Neural progenitor cell (in vitro differentiated cells): Measurements from ENCODE around the gene PCDHGA8. TPM values are rescaled to one million over a fixed set of nuclear protein-coding genes. Genes with fewer than 3 reads are reported as not detected.

ENCODE experiments used
- DNase-seq: peaks from one replicate; pipeline ENCODE4 v3.0.0-alpha.2; 2016; ENCODE audit warnings: low spot score
- H2AFZ ChIP-seq: fragments of 200-600 bp; sonication (generic); replicated peaks from 2 replicates; pipeline ENCODE4 v1.6.1; 2016; ENCODE audit warnings: antibody characterized with exemption
- H3F3A ChIP-seq: fragments of 200-600 bp; sonication (generic); 2 replicates; pipeline ENCODE4 v1.6.1; 2016; ENCODE audit warnings: antibody characterized with exemption, low read depth
- H3K27ac ChIP-seq: fragments of 200-600 bp; sonication (generic); 2 replicates; pipeline ENCODE4 v1.5.1; 2016; ENCODE audit warnings: mild to moderate bottlenecking
- H3K27me3 ChIP-seq: fragments of 200-600 bp; sonication (generic); 2 replicates; pipeline ENCODE4 v1.6.1; 2016; ENCODE audit warnings: mild to moderate bottlenecking, moderate library complexity
- H3K36me3 ChIP-seq: fragments of 200-600 bp; sonication (generic); 2 replicates; pipeline ENCODE4 v1.5.1; 2016
- H3K4me1 ChIP-seq: fragments of 200-600 bp; sonication (generic); 2 replicates; pipeline ENCODE4 v1.6.1; 2016; ENCODE audit warnings: mixed run types
- H3K4me2 ChIP-seq: fragments of 200-600 bp; sonication (generic); 2 replicates; pipeline ENCODE4 v1.6.1; 2016
- H3K4me3 ChIP-seq: fragments of 200-600 bp; sonication (generic); 2 replicates; pipeline ENCODE4 v1.5.1; 2016
- H3K79me2 ChIP-seq: fragments of 200-600 bp; sonication (generic); 2 replicates; pipeline ENCODE4 v1.6.1; 2016; ENCODE audit warnings: low read depth
- H3K9ac ChIP-seq: fragments of 200-600 bp; sonication (generic); 2 replicates; pipeline ENCODE4 v1.6.1; 2016
- H3K9me3 ChIP-seq: fragments of 200-600 bp; sonication (generic); 2 replicates; pipeline ENCODE4 v1.5.1; 2016; ENCODE audit warnings: low read depth
- H4K20me1 ChIP-seq: fragments of 200-600 bp; sonication (generic); 2 replicates; pipeline ENCODE4 v1.6.1; 2016; ENCODE audit warnings: low read depth
- H3K27ac Mint-ChIP-seq: 3 replicates; pipeline ENCODE4 v1.8.0; 2021; ENCODE audit warnings: mixed read lengths
- H3K27me3 Mint-ChIP-seq: 2 replicates; pipeline ENCODE4 v1.8.0; 2022; ENCODE audit warnings: low read depth, mild to moderate bottlenecking, inconsistent platforms, moderate library complexity, mixed read lengths; ENCODE audit not compliant: insufficient read depth
- H3K36me3 Mint-ChIP-seq: 3 replicates; pipeline ENCODE4 v1.8.0; 2021; ENCODE audit warnings: mixed read lengths
- H3K4me1 Mint-ChIP-seq: 3 replicates; pipeline ENCODE4 v1.8.0; 2021; ENCODE audit warnings: mixed read lengths
- H3K4me3 Mint-ChIP-seq: 3 replicates; pipeline ENCODE4 v1.8.0; 2021; ENCODE audit warnings: mild to moderate bottlenecking, moderate library complexity, mixed read lengths
- H3K9me3 Mint-ChIP-seq: 3 replicates; pipeline ENCODE4 v1.8.0; 2020; ENCODE audit warnings: mixed read lengths
- CTCF ChIP-seq: fragments of 200-600 bp; sonication (generic); IDR thresholded peaks from 2 replicates; pipeline ENCODE4 v1.5.1; 2017; ENCODE audit warnings: antibody characterized with exemption, mild to moderate bottlenecking
- EZH2 ChIP-seq: fragments of 200-600 bp; sonication (generic); IDR thresholded peaks from 2 replicates; pipeline ENCODE4 v1.6.1; 2017; ENCODE audit warnings: antibody characterized with exemption, mild to moderate bottlenecking, moderate library complexity
- EZH2phosphoT487 ChIP-seq: fragments of 200-600 bp; sonication (generic); IDR thresholded peaks from 2 replicates; pipeline ENCODE4 v1.6.1; 2017; ENCODE audit warnings: antibody characterized with exemption
- total RNA-seq: library from RNA; depleted of rRNA; stranded (reverse); fragments of >200 nt; gene quantifications from 2 replicates; pipeline ENCODE4 v1.2.3, GENCODE V29; 2015; ENCODE audit warnings: low replicate concordance

PCDHGA8 gene
- total RNA-seq, 1 donor from 2014 or later: 3.3 TPM

- no peaks in the 10 kb centered on the region for H3K4me1 ChIP-seq
- H3K9ac ChIP-seq: no peak overlapping the region
- no peak for DNase-seq
- Mint-ChIP-seq H3K9me3 (peaks cover 74% of the 10 kb centered on the region), H3K4me1 (no peaks in the 10 kb centered on the region), H3K4me3 (no peak overlapping the region), H3K27ac (no peak overlapping the region), H3K27me3 (peaks cover 2% of the 10 kb centered on the region), H3K36me3 (peaks cover 50% of the 10 kb centered on the region)
- no peak for TF ChIP-seq EZH2phosphoT487
- TF ChIP-seq EZH2: no peak
- TF ChIP-seq CTCF: no peak
- no peak overlapping the region for H3K4me3 ChIP-seq
- H3K4me2 ChIP-seq: no peak overlapping the region
- no peak overlapping the region for H2AFZ ChIP-seq
- no peak overlapping the region for H3K27ac ChIP-seq
- H3K9me3 ChIP-seq: no peaks in the 10 kb centered on the region
- H3K79me2 ChIP-seq: no peaks in the 10 kb centered on the region
- H3K36me3 ChIP-seq: no peaks in the 10 kb centered on the region
- H3F3A ChIP-seq: no peaks in the 10 kb centered on the region
- H3K27me3 ChIP-seq: no peaks in the 10 kb centered on the region
- H4K20me1 ChIP-seq: no peaks in the 10 kb centered on the region
Measured at GRCh38 chr5:141440341-141440740, 47.9 kb downstream of the PCDHGA8 start.

GRCh38 chr5:141441571-141442170, 49.2 kb downstream of the PCDHGA8 start:
- no peak for DNase-seq
- H3K4me1 ChIP-seq: no peaks in the 10 kb centered on the region
- H3K4me3 ChIP-seq: no peak overlapping the region
- no peaks in the 10 kb centered on the region for H3K4me1 Mint-ChIP-seq
- no peak overlapping the region for H3K4me2 ChIP-seq
- no peaks in the 10 kb centered on the region for H3K79me2 ChIP-seq
- no peaks in the 10 kb centered on the region for H3F3A ChIP-seq
- TF ChIP-seq CTCF: no peak
- no peak for TF ChIP-seq EZH2phosphoT487
- TF ChIP-seq EZH2: no peak
- H3K27ac Mint-ChIP-seq: no peak overlapping the region
- no peak overlapping the region for H3K27ac ChIP-seq
- no peak overlapping the region for H3K4me3 Mint-ChIP-seq
- no peak overlapping the region for H2AFZ ChIP-seq
- H3K9ac ChIP-seq: no peak overlapping the region
- H3K36me3 ChIP-seq: no peaks in the 10 kb centered on the region
- H3K36me3 Mint-ChIP-seq: peaks cover 54% of the 10 kb centered on the region
- H4K20me1 ChIP-seq: no peaks in the 10 kb centered on the region
- peaks cover 75% of the 10 kb centered on the region for H3K9me3 Mint-ChIP-seq
- H3K27me3 ChIP-seq: no peaks in the 10 kb centered on the region
- peaks cover 2% of the 10 kb centered on the region for H3K27me3 Mint-ChIP-seq
- H3K9me3 ChIP-seq: no peaks in the 10 kb centered on the region

Other genes with a start within 250 kb of the PCDHGA8 start
- gene PCDHB6, start 242.6 kb upstream of the PCDHGA8 start, total RNA-seq: 0.90 and 1.5 TPM in 2 replicates
- 0.21 and 0.90 TPM in 2 replicates for gene PCDHB7, start 220.0 kb upstream of the PCDHGA8 start, total RNA-seq
- 0.31 TPM in 1 of 2 replicates, not detected in the other for gene PCDHB8, start 214.8 kb upstream of the PCDHGA8 start, total RNA-seq
- 4.0 and 4.5 TPM in 2 replicates for gene PCDHB16, start 210.2 kb upstream of the PCDHGA8 start, total RNA-seq
- gene PCDHB9, start 205.5 kb upstream of the PCDHGA8 start, total RNA-seq: 3.1 and 4.6 TPM in 2 replicates
- 9.3 and 10.4 TPM in 2 replicates for gene PCDHB10, start 200.3 kb upstream of the PCDHGA8 start, total RNA-seq
- gene PCDHB11, start 193.0 kb upstream of the PCDHGA8 start, total RNA-seq: 3.8 and 4.0 TPM in 2 replicates
- gene PCDHB12, start 183.9 kb upstream of the PCDHGA8 start, total RNA-seq: 3.0 and 3.8 TPM in 2 replicates
- 2.4 and 3.0 TPM in 2 replicates for gene PCDHB13, start 178.7 kb upstream of the PCDHGA8 start, total RNA-seq
- gene PCDHB14, start 169.3 kb upstream of the PCDHGA8 start, total RNA-seq: 7.2 and 7.4 TPM in 2 replicates
- 7.8 and 9.4 TPM in 2 replicates for gene PCDHB15, start 147.2 kb upstream of the PCDHGA8 start, total RNA-seq
- 0.22 and 0.96 TPM in 2 replicates for gene SLC25A2, start 88.6 kb upstream of the PCDHGA8 start, total RNA-seq
- gene TAF7, start 71.8 kb upstream of the PCDHGA8 start, total RNA-seq: 121 and 157 TPM in 2 replicates
- gene PCDHGA1, start 62.1 kb upstream of the PCDHGA8 start, total RNA-seq: 1.0 and 1.5 TPM in 2 replicates
- gene PCDHGA2, start 53.9 kb upstream of the PCDHGA8 start, total RNA-seq: 0.37 and 0.71 TPM in 2 replicates
- 0.34 and 0.54 TPM in 2 replicates for gene PCDHGA3, start 48.8 kb upstream of the PCDHGA8 start, total RNA-seq
- 3.6 and 4.3 TPM in 2 replicates for gene PCDHGB1, start 42.5 kb upstream of the PCDHGA8 start, total RNA-seq
- 2.3 and 2.4 TPM in 2 replicates for gene PCDHGA4, start 37.6 kb upstream of the PCDHGA8 start, total RNA-seq
- 2.1 and 2.2 TPM in 2 replicates for gene PCDHGB2, start 32.6 kb upstream of the PCDHGA8 start, total RNA-seq
- gene PCDHGA5, start 28.5 kb upstream of the PCDHGA8 start, total RNA-seq: 0.71 and 1.3 TPM in 2 replicates
- gene PCDHGB3, start 22.4 kb upstream of the PCDHGA8 start, total RNA-seq: 0.74 and 0.95 TPM in 2 replicates
- gene PCDHGA6, start 18.7 kb upstream of the PCDHGA8 start, total RNA-seq: 0.77 and 1.4 TPM in 2 replicates
- 0.81 and 1.1 TPM in 2 replicates for gene PCDHGA7, start 9.9 kb upstream of the PCDHGA8 start, total RNA-seq
- 10.4 and 14.9 TPM in 2 replicates for gene PCDHGB4, start 4.9 kb upstream of the PCDHGA8 start, total RNA-seq
- 2.0 and 3.7 TPM in 2 replicates for gene PCDHGB5, start 5.3 kb downstream of the PCDHGA8 start, total RNA-seq
- 0.97 and 2.2 TPM in 2 replicates for gene PCDHGA9, start 10.1 kb downstream of the PCDHGA8 start, total RNA-seq
- 13.2 and 22.1 TPM in 2 replicates for gene PCDHGB6, start 15.4 kb downstream of the PCDHGA8 start, total RNA-seq
- 4.2 and 4.7 TPM in 2 replicates for gene PCDHGA10, start 20.4 kb downstream of the PCDHGA8 start, total RNA-seq
- gene PCDHGB7, start 25.0 kb downstream of the PCDHGA8 start, total RNA-seq: 21.1 and 23.9 TPM in 2 replicates
- 9.5 and 13.3 TPM in 2 replicates for gene PCDHGA11, start 28.4 kb downstream of the PCDHGA8 start, total RNA-seq
- gene PCDHGA12, start 37.9 kb downstream of the PCDHGA8 start, total RNA-seq: 0.79 and 2.2 TPM in 2 replicates
- gene PCDHGC3, start 83.3 kb downstream of the PCDHGA8 start, total RNA-seq: 14.7 and 17.2 TPM in 2 replicates
- 5.0 and 10.4 TPM in 2 replicates for gene PCDHGC4, start 92.4 kb downstream of the PCDHGA8 start, total RNA-seq
- gene PCDHGC5, start 96.4 kb downstream of the PCDHGA8 start, total RNA-seq: 0.43 and 1.3 TPM in 2 replicates
- 20.4 and 30.8 TPM in 2 replicates for gene DIAPH1, start 226.4 kb downstream of the PCDHGA8 start, total RNA-seq
- 57.3 and 83.2 TPM in 2 replicates for gene HDAC3, start 244.2 kb downstream of the PCDHGA8 start, total RNA-seq
- gene RELL2, start 244.4 kb downstream of the PCDHGA8 start, total RNA-seq: 0.30 and 3.9 TPM in 2 replicates